ENCODE measurements around the gene ADGRG6. TPM values are rescaled to one million over a fixed set of nuclear protein-coding genes. Genes with fewer than 3 reads are reported as not detected.

Gene ADGRG6
- total RNA-seq, 1 experiment from 2014 or later = 0.49 TPM

- no peak for DNase-seq (ENCODE audit: low spot score)
- ChIA-PET POLR2A (ENCODE audit: low non-redundant PET) (no interaction called here), CTCF (interaction anchor here (0.6 kb wide), 1 partner anchor 82 kb away, joined by 12 read pairs; no protein-coding TSS in a partner anchor)
- Histone ChIP-seq H3K4me3 (ENCODE audit: low read depth, low read length, poor library complexity, severe bottlenecking) (no peak overlapping the region), H3K27me3 (replicated peaks; ENCODE audit: insufficient read depth, low read depth, low read length, poor library complexity) (no peaks in the 10 kb centered on the region), H3K4me1 (ENCODE audit: insufficient read depth, low read length, poor library complexity, severe bottlenecking) (no peaks in the 10 kb centered on the region), H3K9me3 (ENCODE audit: low read depth, low read length, poor library complexity, severe bottlenecking) (no peaks in the 10 kb centered on the region), H3K36me3 (ENCODE audit: insufficient read depth, low read length, poor library complexity, severe bottlenecking) (no peaks in the 10 kb centered on the region), H3K27ac (ENCODE audit: low read depth, low read length, poor library complexity, severe bottlenecking) (no peak overlapping the region)
- BruUV-seq (replicated peaks) = no TSS peak
- TF ChIP-seq EZH2 (IDR thresholded peaks at IDR 0.05; ENCODE audit: borderline replicate concordance, low read depth, low read length, poor library complexity, severe bottlenecking) (no peak), CTCF (conservative IDR thresholded peaks at IDR 0.05; ENCODE audit: low read depth, low read length) (no peak)
- intact Hi-C loops (cut with micrococcal nuclease; ENCODE audit: unreplicated experiment) = no loop called here
These were observed 12.1 kb upstream of the ADGRG6 start for GRCh38 chr6:142289687-142290086.

- Histone ChIP-seq H3K4me1 (ENCODE audit: insufficient read depth, low read length, poor library complexity, severe bottlenecking) (no peaks in the 10 kb centered on the region), H3K27me3 (replicated peaks; ENCODE audit: insufficient read depth, low read depth, low read length, poor library complexity) (no peaks in the 10 kb centered on the region), H3K36me3 (ENCODE audit: insufficient read depth, low read length, poor library complexity, severe bottlenecking) (no peaks in the 10 kb centered on the region), H3K4me3 (ENCODE audit: low read depth, low read length, poor library complexity, severe bottlenecking) (no peak overlapping the region), H3K27ac (ENCODE audit: low read depth, low read length, poor library complexity, severe bottlenecking) (no peak overlapping the region), H3K9me3 (ENCODE audit: low read depth, low read length, poor library complexity, severe bottlenecking) (no peaks in the 10 kb centered on the region)
- intact Hi-C loops (cut with micrococcal nuclease; ENCODE audit: unreplicated experiment) = no loop called here
- ChIA-PET POLR2A (ENCODE audit: low non-redundant PET) (no interaction called here), CTCF (no interaction called here)
- no TSS peak for BruUV-seq (replicated peaks)
- DNase-seq (ENCODE audit: low spot score) = no peak
- TF ChIP-seq CTCF (conservative IDR thresholded peaks at IDR 0.05; ENCODE audit: low read depth, low read length) (no peak), EZH2 (IDR thresholded peaks at IDR 0.05; ENCODE audit: borderline replicate concordance, low read depth, low read length, poor library complexity, severe bottlenecking) (no peak)
These were observed 11.0 kb upstream of the ADGRG6 start for GRCh38 chr6:142290851-142291250.

GRCh38 chr6:142291512-142291911 is 10.3 kb upstream of the ADGRG6 start:
- Histone ChIP-seq H3K4me3 (ENCODE audit: low read depth, low read length, poor library complexity, severe bottlenecking) (no peak overlapping the region), H3K4me1 (ENCODE audit: insufficient read depth, low read length, poor library complexity, severe bottlenecking) (no peaks in the 10 kb centered on the region), H3K27me3 (replicated peaks; ENCODE audit: insufficient read depth, low read depth, low read length, poor library complexity) (no peaks in the 10 kb centered on the region), H3K27ac (ENCODE audit: low read depth, low read length, poor library complexity, severe bottlenecking) (no peak overlapping the region), H3K36me3 (ENCODE audit: insufficient read depth, low read length, poor library complexity, severe bottlenecking) (no peaks in the 10 kb centered on the region), H3K9me3 (ENCODE audit: low read depth, low read length, poor library complexity, severe bottlenecking) (no peaks in the 10 kb centered on the region)
- no peak for DNase-seq (ENCODE audit: low spot score)
- TF ChIP-seq CTCF (conservative IDR thresholded peaks at IDR 0.05; ENCODE audit: low read depth, low read length) (no peak), EZH2 (IDR thresholded peaks at IDR 0.05; ENCODE audit: borderline replicate concordance, low read depth, low read length, poor library complexity, severe bottlenecking) (no peak)
- intact Hi-C loops (cut with micrococcal nuclease; ENCODE audit: unreplicated experiment) = no loop called here
- POLR2A ChIA-PET (ENCODE audit: low non-redundant PET) = no interaction called here
- CTCF ChIA-PET = no interaction called here
- BruUV-seq (replicated peaks) = no TSS peak

Data from A673 (cell line).